GM12874 (cell line): ENCODE measurements around the gene RNF166.

Source experiments
- TF ChIP-seq, protein P1 (sequence below): IDR thresholded peaks from 2 replicates; pipeline ENCODE4 v1.5.1; 2011; ENCODE audit warnings: low read depth, mild to moderate bottlenecking, control low read depth, low read length, moderate library complexity; ENCODE audit not compliant: insufficient read depth

The RNF166 gene

DNA sequence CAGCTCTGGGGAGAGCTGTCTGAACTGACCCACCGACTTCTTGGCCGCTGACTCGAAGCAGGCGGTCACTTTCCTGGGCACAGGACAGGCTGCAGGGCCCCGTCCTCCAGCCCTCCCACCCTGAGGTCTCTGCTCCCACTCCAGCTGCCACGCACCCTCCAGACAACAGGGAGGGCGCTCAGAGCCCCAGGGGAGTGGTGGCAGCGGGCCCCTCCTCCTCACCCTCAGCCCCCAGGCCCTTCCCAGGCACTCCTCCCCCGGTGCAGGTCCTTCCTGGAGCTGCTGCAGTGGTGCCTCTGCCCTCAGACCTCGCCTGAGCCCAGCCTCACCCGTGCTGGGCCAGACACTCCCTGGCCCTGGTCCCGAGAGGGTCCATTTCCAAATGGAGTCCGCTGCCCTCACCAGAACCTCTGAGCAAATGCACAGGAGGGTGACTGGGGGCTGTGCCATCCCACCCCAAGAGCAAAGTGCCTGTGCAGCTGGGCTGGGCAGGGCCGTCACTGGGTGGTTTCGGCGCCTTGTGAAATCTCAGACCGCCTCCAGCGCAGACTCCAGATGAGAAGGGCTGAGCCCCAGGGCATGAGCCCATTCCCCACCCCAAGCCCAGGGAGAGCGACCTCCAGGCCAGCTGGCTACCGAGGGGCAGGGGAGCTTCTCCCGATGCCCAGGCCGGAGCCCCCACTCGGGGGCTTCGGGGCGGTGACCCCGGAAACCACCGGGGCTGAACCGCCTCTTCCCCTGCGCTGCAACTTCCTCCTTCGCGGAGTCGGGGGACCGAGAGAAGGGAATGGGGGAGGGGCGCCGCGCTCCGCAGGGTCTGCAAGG is 56.1 kb downstream of the RNF166 start:
- TF ChIP-seq, protein P1, sequence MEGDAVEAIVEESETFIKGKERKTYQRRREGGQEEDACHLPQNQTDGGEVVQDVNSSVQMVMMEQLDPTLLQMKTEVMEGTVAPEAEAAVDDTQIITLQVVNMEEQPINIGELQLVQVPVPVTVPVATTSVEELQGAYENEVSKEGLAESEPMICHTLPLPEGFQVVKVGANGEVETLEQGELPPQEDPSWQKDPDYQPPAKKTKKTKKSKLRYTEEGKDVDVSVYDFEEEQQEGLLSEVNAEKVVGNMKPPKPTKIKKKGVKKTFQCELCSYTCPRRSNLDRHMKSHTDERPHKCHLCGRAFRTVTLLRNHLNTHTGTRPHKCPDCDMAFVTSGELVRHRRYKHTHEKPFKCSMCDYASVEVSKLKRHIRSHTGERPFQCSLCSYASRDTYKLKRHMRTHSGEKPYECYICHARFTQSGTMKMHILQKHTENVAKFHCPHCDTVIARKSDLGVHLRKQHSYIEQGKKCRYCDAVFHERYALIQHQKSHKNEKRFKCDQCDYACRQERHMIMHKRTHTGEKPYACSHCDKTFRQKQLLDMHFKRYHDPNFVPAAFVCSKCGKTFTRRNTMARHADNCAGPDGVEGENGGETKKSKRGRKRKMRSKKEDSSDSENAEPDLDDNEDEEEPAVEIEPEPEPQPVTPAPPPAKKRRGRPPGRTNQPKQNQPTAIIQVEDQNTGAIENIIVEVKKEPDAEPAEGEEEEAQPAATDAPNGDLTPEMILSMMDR: no peak

DNA sequence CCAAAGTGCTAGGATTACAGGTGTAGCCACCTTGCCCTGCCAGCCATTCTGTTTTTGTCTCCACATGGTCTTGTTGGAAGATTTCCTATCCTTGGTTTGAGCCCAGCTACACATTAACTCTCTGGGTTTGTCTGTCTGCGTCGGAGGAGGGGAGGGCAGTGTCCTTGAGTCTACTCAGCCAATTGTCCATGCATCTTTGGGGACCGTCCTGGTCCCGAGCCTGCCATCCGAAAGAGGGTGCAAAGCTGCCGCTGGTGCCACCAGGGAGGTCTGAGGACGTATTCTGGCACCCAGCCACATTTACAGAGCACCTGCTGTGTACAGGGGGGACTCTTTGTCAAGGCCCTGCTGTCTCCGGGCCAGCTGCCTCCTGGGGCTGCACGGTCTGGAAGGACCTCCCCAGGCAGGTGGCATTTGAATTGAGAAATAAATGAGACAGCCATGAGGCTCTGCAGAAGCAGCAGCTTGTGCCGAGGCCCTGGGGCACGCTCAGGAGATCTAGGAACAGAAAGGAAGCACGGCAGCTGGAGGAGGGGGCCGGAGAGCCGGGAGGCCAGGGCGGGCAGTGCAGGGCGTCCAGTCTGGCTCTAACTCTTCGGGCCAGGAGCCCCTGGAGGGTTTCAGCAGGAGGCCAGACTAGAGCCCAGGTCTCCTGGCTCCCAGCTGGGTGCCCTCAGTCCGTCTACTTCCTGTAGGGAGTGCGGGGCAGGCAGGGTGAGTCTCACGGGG is 56.8 kb downstream of the RNF166 start:
- TF ChIP-seq, protein P1: no peak

DNA sequence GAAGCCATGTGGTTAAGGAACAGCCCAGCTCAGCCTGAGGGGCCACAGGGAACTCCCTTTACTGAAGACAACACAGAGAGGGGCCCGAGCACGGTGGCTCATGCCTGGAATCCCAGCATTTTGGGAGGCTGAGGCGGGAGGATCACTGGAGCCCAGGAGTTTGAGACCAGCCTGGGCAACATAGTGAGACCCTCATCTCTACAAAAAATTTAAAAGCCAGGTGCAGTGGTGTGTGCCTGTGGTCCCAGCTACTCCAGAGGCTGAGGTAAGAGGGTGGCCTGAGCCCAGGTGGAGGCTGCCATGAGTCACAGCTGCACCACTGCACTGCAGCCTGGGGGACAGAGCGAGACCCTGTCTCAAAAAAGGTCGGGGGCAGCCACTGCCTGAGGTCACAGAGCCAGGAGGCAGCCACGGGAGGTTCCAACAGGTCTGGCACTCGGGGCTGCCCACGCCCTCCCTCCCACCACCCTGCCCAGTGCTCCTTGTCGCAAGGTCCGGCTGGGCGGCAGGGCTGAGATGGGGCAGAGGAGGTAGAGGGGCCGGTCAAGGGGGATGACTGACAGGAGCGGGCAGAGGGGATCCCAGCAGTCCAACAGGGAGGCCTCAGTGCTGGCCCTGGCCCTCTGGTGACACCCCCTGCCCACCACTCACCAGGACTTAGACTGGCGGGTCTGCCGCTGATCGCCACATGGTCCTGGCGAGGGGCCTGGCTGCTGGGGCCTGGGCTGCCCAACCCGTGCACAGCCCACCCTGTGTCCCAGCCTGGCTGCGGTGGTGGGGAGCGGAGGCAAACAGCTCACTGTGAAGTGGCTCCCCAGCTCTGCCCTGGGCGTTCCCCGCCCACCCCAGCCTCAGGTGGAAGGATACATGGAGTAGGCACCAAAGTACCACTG is 58.8 kb downstream of the RNF166 start:
- TF ChIP-seq, protein P1: no peak
